ENCODE measurements around the gene CTSA. TPM values are rescaled to one million over a fixed set of nuclear protein-coding genes. Genes with fewer than 3 reads are reported as not detected.

The CTSA gene
- total and polyA plus RNA-seq, 2 experiments from 2014 or later: 39.9 to 63.9 TPM

DNA sequence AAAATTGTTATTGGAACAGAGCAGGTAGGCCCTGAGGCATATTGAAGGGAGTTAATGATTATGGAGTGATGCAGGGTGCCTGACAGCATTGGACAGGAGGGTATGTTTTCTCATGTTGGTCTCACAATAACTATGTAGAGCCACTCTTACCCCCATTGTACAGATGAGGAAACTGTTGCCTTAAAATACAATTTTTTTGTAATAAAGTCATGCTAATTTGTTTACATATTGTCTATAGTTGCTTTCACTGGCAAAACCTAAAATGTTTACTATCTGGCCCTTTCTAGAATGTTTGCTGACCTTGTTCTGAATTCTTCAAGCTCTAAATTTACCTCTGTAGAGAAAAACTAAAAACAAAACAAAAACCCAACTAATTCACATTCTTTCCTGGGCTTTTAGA lies 39.6 kb upstream of the CTSA start:
- H3K9me2 ChIP-seq (ENCODE audit: insufficient read depth): no peaks in the 10 kb centered on the region
- no peak overlapping the region for H3K4me3 ChIP-seq
- DNase-seq (ENCODE audit: low spot score) (no peak), ATAC-seq (no peak)
- no peaks in the 10 kb centered on the region for H4K20me1 ChIP-seq (replicated peaks; ENCODE audit: insufficient read depth)
- Mint-ChIP-seq H3K4me3 (no peak overlapping the region), H3K27ac (no peak overlapping the region), H3K4me1 (peaks cover 41% of the 10 kb centered on the region), H3K36me3 (ENCODE audit: low read depth) (peaks cover 32% of the 10 kb centered on the region), H3K27me3 (ENCODE audit: insufficient read depth, low read depth, poor library complexity) (peaks cover 12% of the 10 kb centered on the region), H3K9me3 (no peaks in the 10 kb centered on the region)
- no peaks in the 10 kb centered on the region for H3K27me3 ChIP-seq (ENCODE audit: insufficient read depth)
- no peak for TF ChIP-seq STAT1 (IDR thresholded peaks at IDR 0.05; ENCODE audit: unreplicated experiment)
- TF ChIP-seq, protein P1, sequence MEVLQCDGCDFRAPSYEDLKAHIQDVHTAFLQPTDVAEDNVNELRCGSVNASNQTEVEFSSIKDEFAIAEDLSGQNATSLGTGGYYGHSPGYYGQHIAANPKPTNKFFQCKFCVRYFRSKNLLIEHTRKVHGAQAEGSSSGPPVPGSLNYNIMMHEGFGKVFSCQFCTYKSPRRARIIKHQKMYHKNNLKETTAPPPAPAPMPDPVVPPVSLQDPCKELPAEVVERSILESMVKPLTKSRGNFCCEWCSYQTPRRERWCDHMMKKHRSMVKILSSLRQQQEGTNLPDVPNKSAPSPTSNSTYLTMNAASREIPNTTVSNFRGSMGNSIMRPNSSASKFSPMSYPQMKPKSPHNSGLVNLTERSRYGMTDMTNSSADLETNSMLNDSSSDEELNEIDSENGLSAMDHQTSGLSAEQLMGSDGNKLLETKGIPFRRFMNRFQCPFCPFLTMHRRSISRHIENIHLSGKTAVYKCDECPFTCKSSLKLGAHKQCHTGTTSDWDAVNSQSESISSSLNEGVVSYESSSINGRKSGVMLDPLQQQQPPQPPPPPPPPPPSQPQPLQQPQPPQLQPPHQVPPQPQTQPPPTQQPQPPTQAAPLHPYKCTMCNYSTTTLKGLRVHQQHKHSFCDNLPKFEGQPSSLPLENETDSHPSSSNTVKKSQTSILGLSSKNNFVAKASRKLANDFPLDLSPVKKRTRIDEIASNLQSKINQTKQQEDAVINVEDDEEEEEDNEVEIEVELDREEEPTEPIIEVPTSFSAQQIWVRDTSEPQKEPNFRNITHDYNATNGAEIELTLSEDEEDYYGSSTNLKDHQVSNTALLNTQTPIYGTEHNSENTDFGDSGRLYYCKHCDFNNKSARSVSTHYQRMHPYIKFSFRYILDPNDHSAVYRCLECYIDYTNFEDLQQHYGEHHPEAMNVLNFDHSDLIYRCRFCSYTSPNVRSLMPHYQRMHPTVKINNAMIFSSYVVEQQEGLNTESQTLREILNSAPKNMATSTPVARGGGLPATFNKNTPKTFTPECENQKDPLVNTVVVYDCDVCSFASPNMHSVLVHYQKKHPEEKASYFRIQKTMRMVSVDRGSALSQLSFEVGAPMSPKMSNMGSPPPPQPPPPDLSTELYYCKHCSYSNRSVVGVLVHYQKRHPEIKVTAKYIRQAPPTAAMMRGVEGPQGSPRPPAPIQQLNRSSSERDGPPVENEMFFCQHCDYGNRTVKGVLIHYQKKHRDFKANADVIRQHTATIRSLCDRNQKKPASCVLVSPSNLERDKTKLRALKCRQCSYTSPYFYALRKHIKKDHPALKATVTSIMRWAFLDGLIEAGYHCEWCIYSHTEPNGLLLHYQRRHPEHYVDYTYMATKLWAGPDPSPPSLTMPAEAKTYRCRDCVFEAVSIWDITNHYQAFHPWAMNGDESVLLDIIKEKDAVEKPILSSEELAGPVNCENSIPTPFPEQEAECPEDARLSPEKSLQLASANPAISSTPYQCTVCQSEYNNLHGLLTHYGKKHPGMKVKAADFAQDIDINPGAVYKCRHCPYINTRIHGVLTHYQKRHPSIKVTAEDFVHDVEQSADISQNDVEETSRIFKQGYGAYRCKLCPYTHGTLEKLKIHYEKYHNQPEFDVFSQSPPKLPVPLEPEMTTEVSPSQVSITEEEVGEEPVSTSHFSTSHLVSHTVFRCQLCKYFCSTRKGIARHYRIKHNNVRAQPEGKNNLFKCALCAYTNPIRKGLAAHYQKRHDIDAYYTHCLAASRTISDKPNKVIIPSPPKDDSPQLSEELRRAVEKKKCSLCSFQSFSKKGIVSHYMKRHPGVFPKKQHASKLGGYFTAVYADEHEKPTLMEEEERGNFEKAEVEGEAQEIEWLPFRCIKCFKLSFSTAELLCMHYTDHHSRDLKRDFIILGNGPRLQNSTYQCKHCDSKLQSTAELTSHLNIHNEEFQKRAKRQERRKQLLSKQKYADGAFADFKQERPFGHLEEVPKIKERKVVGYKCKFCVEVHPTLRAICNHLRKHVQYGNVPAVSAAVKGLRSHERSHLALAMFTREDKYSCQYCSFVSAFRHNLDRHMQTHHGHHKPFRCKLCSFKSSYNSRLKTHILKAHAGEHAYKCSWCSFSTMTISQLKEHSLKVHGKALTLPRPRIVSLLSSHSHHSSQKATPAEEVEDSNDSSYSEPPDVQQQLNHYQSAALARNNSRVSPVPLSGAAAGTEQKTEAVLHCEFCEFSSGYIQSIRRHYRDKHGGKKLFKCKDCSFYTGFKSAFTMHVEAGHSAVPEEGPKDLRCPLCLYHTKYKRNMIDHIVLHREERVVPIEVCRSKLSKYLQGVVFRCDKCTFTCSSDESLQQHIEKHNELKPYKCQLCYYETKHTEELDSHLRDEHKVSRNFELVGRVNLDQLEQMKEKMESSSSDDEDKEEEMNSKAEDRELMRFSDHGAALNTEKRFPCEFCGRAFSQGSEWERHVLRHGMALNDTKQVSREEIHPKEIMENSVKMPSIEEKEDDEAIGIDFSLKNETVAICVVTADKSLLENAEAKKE (CRISPR knock-in tag; IDR thresholded peaks at IDR 0.05): no peak
- H3K4me2 ChIP-seq: peak overlapping the region; percentile 40; the same call in 1 of the 2 replicates
- peak overlapping the region; percentile 75; the same call in 1 of the 2 replicates for H3K27ac ChIP-seq (ENCODE audit: low read depth)
- H3K36me3 ChIP-seq (ENCODE audit: insufficient read depth): peaks cover 6% of the 10 kb centered on the region; the same call in 1 of the 2 replicates
- H2AFZ ChIP-seq: no peak overlapping the region
- peaks cover 35% of the 10 kb centered on the region for H3K4me1 ChIP-seq (ENCODE audit: insufficient read depth)
- no peaks in the 10 kb centered on the region; the same call in 1 of the 2 replicates for H3F3A ChIP-seq (replicated peaks; ENCODE audit: low read depth)
- peaks cover 32% of the 10 kb centered on the region for H3K79me2 ChIP-seq (replicated peaks; ENCODE audit: insufficient read depth)

DNA sequence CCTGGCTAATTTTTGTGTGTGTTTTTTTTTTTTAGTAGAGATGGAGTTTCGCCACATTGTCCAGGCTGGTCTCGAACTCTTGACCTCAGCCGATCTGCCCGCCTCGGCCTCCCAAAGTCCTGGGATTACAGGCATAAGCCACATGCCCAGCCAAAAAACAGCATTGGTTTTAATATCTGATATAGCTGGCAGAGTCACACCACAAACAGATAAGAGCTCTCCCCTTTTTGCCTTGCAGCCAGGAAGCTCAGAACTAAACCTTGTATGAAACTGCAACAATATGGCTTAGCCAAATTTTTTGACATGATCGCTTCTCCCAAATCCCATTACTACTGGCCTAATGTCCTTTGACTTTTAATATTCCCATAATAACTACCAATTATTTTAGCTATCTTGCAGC lies 38.8 kb upstream of the CTSA start:
- Mint-ChIP-seq H3K4me1 (peaks cover 43% of the 10 kb centered on the region), H3K27me3 (ENCODE audit: insufficient read depth, low read depth, poor library complexity) (peaks cover 12% of the 10 kb centered on the region), H3K4me3 (no peak overlapping the region), H3K36me3 (ENCODE audit: low read depth) (peaks cover 32% of the 10 kb centered on the region), H3K27ac (no peak overlapping the region), H3K9me3 (no peaks in the 10 kb centered on the region)
- DNase-seq (ENCODE audit: low spot score) (no peak), ATAC-seq (no peak)
- Histone ChIP-seq H3K36me3 (ENCODE audit: insufficient read depth) (peaks cover 4% of the 10 kb centered on the region; the same call in 1 of the 2 replicates), H3K27me3 (ENCODE audit: insufficient read depth) (no peaks in the 10 kb centered on the region), H2AFZ (no peak overlapping the region), H3F3A (replicated peaks; ENCODE audit: low read depth) (no peaks in the 10 kb centered on the region), H3K79me2 (replicated peaks; ENCODE audit: insufficient read depth) (peaks cover 36% of the 10 kb centered on the region), H3K4me3 (no peak overlapping the region), H3K9me2 (ENCODE audit: insufficient read depth) (no peaks in the 10 kb centered on the region), H4K20me1 (replicated peaks; ENCODE audit: insufficient read depth) (no peaks in the 10 kb centered on the region), H3K27ac (ENCODE audit: low read depth) (peak overlapping the region; percentile 75), H3K4me2 (no peak overlapping the region), H3K4me1 (ENCODE audit: insufficient read depth) (peaks cover 35% of the 10 kb centered on the region)
- TF ChIP-seq, protein P2, sequence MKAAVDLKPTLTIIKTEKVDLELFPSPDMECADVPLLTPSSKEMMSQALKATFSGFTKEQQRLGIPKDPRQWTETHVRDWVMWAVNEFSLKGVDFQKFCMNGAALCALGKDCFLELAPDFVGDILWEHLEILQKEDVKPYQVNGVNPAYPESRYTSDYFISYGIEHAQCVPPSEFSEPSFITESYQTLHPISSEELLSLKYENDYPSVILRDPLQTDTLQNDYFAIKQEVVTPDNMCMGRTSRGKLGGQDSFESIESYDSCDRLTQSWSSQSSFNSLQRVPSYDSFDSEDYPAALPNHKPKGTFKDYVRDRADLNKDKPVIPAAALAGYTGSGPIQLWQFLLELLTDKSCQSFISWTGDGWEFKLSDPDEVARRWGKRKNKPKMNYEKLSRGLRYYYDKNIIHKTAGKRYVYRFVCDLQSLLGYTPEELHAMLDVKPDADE (IDR thresholded peaks at IDR 0.05): no peak
- TF ChIP-seq CREB1 (CRISPR knock-in tag; IDR thresholded peaks at IDR 0.05; ENCODE audit: low read depth) (no peak), NANOG (IDR thresholded peaks at IDR 0.05; ENCODE audit: borderline replicate concordance) (no peak), EZH2phosphoT487 (IDR thresholded peaks at IDR 0.05; ENCODE audit: unreplicated experiment) (no peak), ZNF331 (CRISPR knock-in tag; IDR thresholded peaks at IDR 0.05; ENCODE audit: low read depth) (no peak), CTCF (conservative IDR thresholded peaks at IDR 0.05; ENCODE audit: low read depth in 2 of 2) (no peak), JUNB (IDR thresholded peaks at IDR 0.05; ENCODE audit: unreplicated experiment) (no peak), STAT1 (IDR thresholded peaks at IDR 0.05; ENCODE audit: unreplicated experiment) (no peak), EZH2 (IDR thresholded peaks at IDR 0.05; ENCODE audit: low read depth, unreplicated experiment) (no peak)

Data from GM23338 (cell line).